K562 (cell line): Measurements from ENCODE around the gene TXNRD2. TPM values are rescaled to one million over a fixed set of nuclear protein-coding genes. Genes with fewer than 3 reads are reported as not detected.
A peak's percentile ranks its signal among the peaks of the same experiment; 100 is the strongest.

Source experiments
- ATF3 ChIP-seq, 2 experiments: fragments of 450-650 bp in 1 of 2; sonication (generic) in 1 of 2; formaldehyde crosslinking in 1 of 2; IDR thresholded peaks in 1 of 2; conservative IDR thresholded peaks in 1 of 2; 2 replicates each; pipeline versions ENCODE4 v1.6.1 to v1.8.1; 2016 to 2023; ENCODE audit warnings: mild to moderate bottlenecking in 2 of 2, moderate library complexity in 2 of 2, inconsistent platforms in 1 of 2, missing genetic modification reagents in 1 of 2
- CC2D1A ChIP-seq: fragments of 450-650 bp; IDR thresholded peaks from 2 replicates; pipeline ENCODE4 v1.6.1; 2017; ENCODE audit warnings: mild to moderate bottlenecking
- CTBP1 ChIP-seq: fragments of 450-650 bp; IDR thresholded peaks from 2 replicates; pipeline ENCODE4 v1.6.1; 2016; ENCODE audit warnings: borderline replicate concordance
- ELF1 ChIP-seq: fragments of 200-800 bp; sonication (Bioruptor generic); IDR thresholded peaks from 2 replicates; pipeline ENCODE4 v1.6.1; 2016; ENCODE audit warnings: missing genetic modification characterization, missing compliant biosample characterization
- ELF2 ChIP-seq: fragments of 250-450 bp; sonication (Bioruptor Pico); IDR thresholded peaks from 2 replicates; pipeline ENCODE4 v1.5.0; 2021; ENCODE audit warnings: mild to moderate bottlenecking
- ERF ChIP-seq: fragments of 450-650 bp; formaldehyde crosslinking; IDR thresholded peaks from 2 replicates; pipeline ENCODE4 v1.4.0; 2020; ENCODE audit warnings: mild to moderate bottlenecking, mixed read lengths
- ETV5 ChIP-seq: sonication (generic); formaldehyde crosslinking; IDR thresholded peaks from 2 replicates; pipeline ENCODE4 v1.4.0; 2020; ENCODE audit warnings: low read depth, mild to moderate bottlenecking, missing genetic modification reagents
- FOXA1 ChIP-seq: fragments of 450-650 bp; IDR thresholded peaks from 2 replicates; pipeline ENCODE4 v1.6.1; 2016; ENCODE audit warnings: mild to moderate bottlenecking, borderline replicate concordance
- FOXP1 ChIP-seq: sonication (generic); formaldehyde crosslinking; IDR thresholded peaks from 2 replicates; pipeline ENCODE4 v1.8.0; 2022; ENCODE audit warnings: mild to moderate bottlenecking, missing genetic modification reagents
- FOXP4 ChIP-seq: sonication (generic); formaldehyde crosslinking; IDR thresholded peaks from 2 replicates; pipeline ENCODE4 v1.8.0; 2022; ENCODE audit warnings: mild to moderate bottlenecking, missing genetic modification reagents, borderline replicate concordance
- GABPB2 ChIP-seq: fragments of 250-450 bp; sonication (Bioruptor Pico); conservative IDR thresholded peaks from 2 replicates; pipeline ENCODE4 v1.5.1; 2021; ENCODE audit warnings: mild to moderate bottlenecking
- GMEB1 ChIP-seq: fragments of 250-450 bp; sonication (Bioruptor Pico); IDR thresholded peaks from 2 replicates; pipeline ENCODE4 v1.4.0; 2020; ENCODE audit warnings: mild to moderate bottlenecking
- HDAC3 ChIP-seq: fragments of 450-650 bp; IDR thresholded peaks from 2 replicates; pipeline ENCODE4 v1.6.1; 2018; ENCODE audit warnings: borderline replicate concordance, mild to moderate bottlenecking, moderate library complexity; ENCODE audit not compliant: partially characterized antibody
- HDAC6 ChIP-seq: IDR thresholded peaks from 2 replicates; pipeline ENCODE4 v1.6.1; 2012; ENCODE audit warnings: low read depth, mild to moderate bottlenecking, control low read depth, inconsistent platforms, low read length, moderate library complexity
- HSF4 ChIP-seq: fragments of 250-450 bp; sonication (Bioruptor Pico); IDR thresholded peaks from 2 replicates; pipeline ENCODE4 v2.1.2; 2022; ENCODE audit warnings: mild to moderate bottlenecking, moderate library complexity, borderline replicate concordance
- MAFG ChIP-seq: fragments of 450-650 bp; conservative IDR thresholded peaks from 2 replicates; pipeline ENCODE4 v1.6.1; 2016; ENCODE audit warnings: missing genetic modification characterization, missing compliant biosample characterization
- MAZ ChIP-seq, 2 experiments: fragments of 450-650 bp in 1 of 2; sonication (generic) in 1 of 2; formaldehyde crosslinking; IDR thresholded peaks in 1 of 2; conservative IDR thresholded peaks in 1 of 2; 2 replicates each; pipeline versions ENCODE4 v1.4.0 to v1.5.0; 2020; ENCODE audit warnings: mild to moderate bottlenecking in 1 of 2, missing genetic modification reagents in 1 of 2
- POLR2AphosphoS2 ChIP-seq: IDR thresholded peaks from 2 replicates; pipeline ENCODE4 v1.6.1; 2012; ENCODE audit warnings: low read length, improper control_type of control experiment
- POLR3A ChIP-seq: IDR thresholded peaks from 2 replicates; pipeline ENCODE4 v1.6.1; 2011; ENCODE audit warnings: borderline replicate concordance, mild to moderate bottlenecking, moderate library complexity; ENCODE audit not compliant: insufficient read length, insufficient read depth; ENCODE audit errors: extremely low read depth
- SIX5 ChIP-seq, 2 experiments: IDR thresholded peaks; 2 replicates each; pipeline ENCODE4 v1.6.1; 2011; ENCODE audit warnings: low read length in 2 of 2, borderline replicate concordance in 1 of 2, low read depth in 1 of 2, mild to moderate bottlenecking in 1 of 2, moderate library complexity in 1 of 2; ENCODE audit not compliant: insufficient read depth in 1 of 2
- SRF ChIP-seq, 2 experiments: fragments of 250-450, 450-650 bp in 1 of 2; sonication (Bioruptor Pico) in 1 of 2; sonication (generic) in 1 of 2; formaldehyde crosslinking; IDR thresholded peaks; 2 replicates each; pipeline versions ENCODE4 v1.5.0 to v1.5.1; 2020 to 2022; ENCODE audit warnings: mild to moderate bottlenecking in 1 of 2, missing genetic modification reagents in 1 of 2
- TAF15 ChIP-seq: fragments of 200-400 bp; formaldehyde crosslinking; IDR thresholded peaks from 2 replicates; pipeline ENCODE4 v1.6.1; 2017; ENCODE audit warnings: mild to moderate bottlenecking, low read depth, low read length, moderate library complexity
- ZNF217 ChIP-seq: sonication (generic); formaldehyde crosslinking; IDR thresholded peaks from 2 replicates; pipeline ENCODE4 v1.8.0; 2022; ENCODE audit warnings: mild to moderate bottlenecking, missing genetic modification reagents
- polyA plus RNA-seq, 8 experiments: library from polyadenylated mRNA; depleted of rRNA in 4 of 8; stranded (reverse) in 5 of 8; unstranded in 3 of 8; fragments of >200 nt; fragmentation: Nextera tagmentation in 2 of 8; fragmentation: Illumina TruSeq in 1 of 8; extraction: Ambion mirVana in 2 of 8; extraction: Trizol in 1 of 8; gene quantifications; 2 replicates each; pipeline versions ENCODE4 v1.2.1 to v1.2.3, GENCODE V29; 2011 to 2014; ENCODE audit warnings: inconsistent platforms in 1 of 8, missing spikeins in 1 of 8
- total RNA-seq, 7 experiments: library from RNA; depleted of rRNA in 6 of 7; stranded (reverse); fragments of >200 nt in 6 of 7; fragmentation: Illumina TruSeq in 2 of 7; extraction: Trizol in 2 of 7; gene quantifications; 2 replicates each; pipeline versions ENCODE4 v1.2.1 to v1.2.3, GENCODE V29; 2011 to 2021; ENCODE audit warnings: low replicate concordance in 1 of 7

TXNRD2 gene
- total and polyA plus RNA-seq, 9 of the 15 experiments (the other 6 are each of a cell fraction or from before 2014, with no cell fraction given), result 3.3 to 80.2 (median 49.4) TPM

GRCh38 chr22:19974935-19975706 is 33.5 kb upstream of the TXNRD2 start (continued):
- TF ChIP-seq ETV5 (CRISPR knock-in tag), result no peak
- no peak; the same call in 1 of the 2 replicates for TF ChIP-seq POLR2AphosphoS2
- no peak for TF ChIP-seq FOXP4
- peak; percentile 78; the same call in 1 of the 2 replicates for TF ChIP-seq CTBP1
- no peak for TF ChIP-seq ZNF217 (CRISPR knock-in tag)
- no peak for TF ChIP-seq GMEB1 (CRISPR knock-in tag)
- no peak for TF ChIP-seq HDAC3
- no peak for TF ChIP-seq FOXP1 (CRISPR knock-in tag)
- no peak for TF ChIP-seq POLR3A
- 0 out of 2 replicates have a peak, but pooled peaks have one; percentile 40 for TF ChIP-seq ERF (CRISPR knock-in tag)
- TF ChIP-seq MAZ (CRISPR knock-in tag; conservative IDR thresholded peaks at IDR 0.05 in 1 of 2, IDR thresholded peaks at IDR 0.05 in 1 of 2), result peak; percentile 47 to 76; a peak in 2 of 4 replicates
- peak; percentile 13; the same call in 1 of the 2 replicates for TF ChIP-seq HSF4 (CRISPR knock-in tag)
- no peak for TF ChIP-seq TAF15
- TF ChIP-seq MAFG, result no peak; the same call in 1 of the 2 replicates
- TF ChIP-seq HDAC6, result no peak; the same call in 1 of the 2 replicates
- peak; percentile 29; the same call in 1 of the 2 replicates for TF ChIP-seq CC2D1A
- TF ChIP-seq SIX5 (IDR thresholded peaks at IDR 0.05; ENCODE audit: borderline replicate concordance in 1 of 2, insufficient read depth in 1 of 2, low read depth in 1 of 2, low read length in 2 of 2), result no peak
- TF ChIP-seq ELF1, result no peak
- TF ChIP-seq ATF3 (IDR thresholded peaks at IDR 0.05), result no peak
- 0 out of 2 replicates have a peak, but pooled peaks have one; percentile 20 for TF ChIP-seq ATF3 (CRISPR knock-in tag; conservative IDR thresholded peaks at IDR 0.05)
- TF ChIP-seq SRF (CRISPR knock-in tag; IDR thresholded peaks at IDR 0.05), result peak in 1 of 2 experiments; percentile 83; a peak in 2 of 4 replicates
- peak; percentile 15; the same call in 1 of the 2 replicates for TF ChIP-seq GABPB2
- TF ChIP-seq FOXA1, result no peak
- TF ChIP-seq ELF2 (CRISPR knock-in tag), result no peak
